ENCODE measurements around the gene PEX16.

The PEX16 gene

GRCh38 chr11:45885274-45885920, 32.3 kb downstream of the PEX16 start, which contains the start of gene MAPK8IP1:
TSS of gene MAPK8IP1 (plus strand) at chr11:45885651. CDS start at chr11:45885821, 170 bp downstream.
- no peaks in the 10 kb centered on the region for H3K9me3 ChIP-seq (ENCODE audit: control extremely low read depth in 1 of 5, control insufficient read depth in 4 of 5, insufficient read depth in 2 of 5, low read depth in 1 of 5, low read length in 4 of 5)
- peaks cover 0 to 40% (median 8%) of the 10 kb centered on the region in 5 experiments for H3K27me3 ChIP-seq (replicated peaks in 2 of 5; ENCODE audit: control insufficient read depth in 4 of 5, insufficient read depth in 5 of 5, low read length in 4 of 5)
- WGBS (ENCODE audit: insufficient coverage) = 1% methylated on average over 65 of the region's 73 CpGs
- H3K4me3 ChIP-seq (ENCODE audit: control insufficient read depth in 1 of 7, extremely low read depth in 1 of 7, insufficient read depth in 4 of 7, low read depth in 2 of 7, low read length in 6 of 7) = peak within 1 kb of the TSS; percentile 46 to 71 (median 56)
- H3K4me1 ChIP-seq (ENCODE audit: control extremely low read depth in 1 of 4, control insufficient read depth in 4 of 4, insufficient read depth in 4 of 4, low read length in 3 of 4) = peaks cover 3 to 13% (median 9%) of the 10 kb centered on the region in 4 experiments
- DNase-seq = peak; percentile 22 to 59 (median 51)
- peaks cover 5 to 24% (median 13%) of the 10 kb centered on the region in 4 experiments for H3K36me3 ChIP-seq (ENCODE audit: control insufficient read depth in 4 of 4, insufficient read depth in 4 of 4, low read length in 3 of 4)
- H3K27ac ChIP-seq (ENCODE audit: insufficient read depth in 1 of 2, low read depth in 1 of 2, low read length in 2 of 2, poor library complexity in 1 of 2, severe bottlenecking in 2 of 2) = no peak within 1 kb of the TSS
- ChIA-PET POLR2A (no interaction called here), CTCF (interaction anchor here (1.2 kb wide), 1 partner anchor 10 kb away, joined by 3 read pairs; no protein-coding TSS in a partner anchor)

- DNase-seq = no peak
- CTCF ChIA-PET = interaction anchor here (1.2 to 2.5 kb wide), 3 partner anchors 9 to 81 kb away, joined by 3 to 11 read pairs (median 3); no protein-coding TSS in a partner anchor
- peaks cover 0 to 35% (median 8%) of the 10 kb centered on the region in 5 experiments for H3K27me3 ChIP-seq (replicated peaks in 2 of 5; ENCODE audit: control insufficient read depth in 4 of 5, insufficient read depth in 5 of 5, low read length in 4 of 5)
- peaks cover 5 to 29% (median 15%) of the 10 kb centered on the region in 4 experiments for H3K36me3 ChIP-seq (ENCODE audit: control insufficient read depth in 4 of 4, insufficient read depth in 4 of 4, low read length in 3 of 4)
- peak overlapping the region in 3 of 7 experiments; percentile 28 to 71 (median 58) for H3K4me3 ChIP-seq (ENCODE audit: control insufficient read depth in 1 of 7, extremely low read depth in 1 of 7, insufficient read depth in 4 of 7, low read depth in 2 of 7, low read length in 6 of 7)
- POLR2A ChIA-PET = no interaction called here
- WGBS (ENCODE audit: insufficient coverage) = 98% methylated on average over 6 of the region's 10 CpGs
- H3K4me1 ChIP-seq (ENCODE audit: control extremely low read depth in 1 of 4, control insufficient read depth in 4 of 4, insufficient read depth in 4 of 4, low read length in 3 of 4) = peaks cover 3 to 13% (median 9%) of the 10 kb centered on the region in 4 experiments
- H3K9me3 ChIP-seq (ENCODE audit: control extremely low read depth in 1 of 5, control insufficient read depth in 4 of 5, insufficient read depth in 2 of 5, low read depth in 1 of 5, low read length in 4 of 5) = no peaks in the 10 kb centered on the region
- no peak overlapping the region for H3K27ac ChIP-seq (ENCODE audit: insufficient read depth in 1 of 2, low read depth in 1 of 2, low read length in 2 of 2, poor library complexity in 1 of 2, severe bottlenecking in 2 of 2)
Measured at GRCh38 chr11:45884596-45885185, 33.0 kb downstream of the PEX16 start.

GRCh38 chr11:45881708-45882368, 35.8 kb downstream of the PEX16 start:
- peaks cover 0 to 25% (median 4%) of the 10 kb centered on the region in 5 experiments for H3K27me3 ChIP-seq (replicated peaks in 2 of 5; ENCODE audit: control insufficient read depth in 4 of 5, insufficient read depth in 5 of 5, low read length in 4 of 5)
- ChIA-PET CTCF (interaction anchor here (0.6 to 2.0 kb wide), 4 partner anchors 10 to 83 kb away, joined by 3 to 11 read pairs (median 4); partner anchors contain the start of gene CRY2), POLR2A (no interaction called here)
- 92% methylated on average over 4 of the region's 6 CpGs for WGBS (ENCODE audit: insufficient coverage)
- H3K27ac ChIP-seq (ENCODE audit: insufficient read depth in 1 of 2, low read depth in 1 of 2, low read length in 2 of 2, poor library complexity in 1 of 2, severe bottlenecking in 2 of 2) = no peak overlapping the region
- peaks cover 3 to 13% (median 9%) of the 10 kb centered on the region in 4 experiments for H3K4me1 ChIP-seq (ENCODE audit: control extremely low read depth in 1 of 4, control insufficient read depth in 4 of 4, insufficient read depth in 4 of 4, low read length in 3 of 4)
- H3K36me3 ChIP-seq (ENCODE audit: control insufficient read depth in 4 of 4, insufficient read depth in 4 of 4, low read length in 3 of 4) = peaks cover 11 to 47% (median 26%) of the 10 kb centered on the region in 4 experiments
- H3K9me3 ChIP-seq (ENCODE audit: control extremely low read depth in 1 of 5, control insufficient read depth in 4 of 5, insufficient read depth in 2 of 5, low read depth in 1 of 5, low read length in 4 of 5) = no peaks in the 10 kb centered on the region
- DNase-seq = no peak
- no peak overlapping the region for H3K4me3 ChIP-seq (ENCODE audit: control insufficient read depth in 1 of 7, extremely low read depth in 1 of 7, insufficient read depth in 4 of 7, low read depth in 2 of 7, low read length in 6 of 7)

GRCh38 chr11:45880772-45881570, 36.7 kb downstream of the PEX16 start:
- WGBS (ENCODE audit: insufficient coverage) = 93% methylated on average over 14 of the region's 15 CpGs
- ChIA-PET POLR2A (no interaction called here), CTCF (interaction anchor here (1.2 to 2.0 kb wide), 3 partner anchors 9 to 84 kb away, joined by 3 to 11 read pairs (median 4); partner anchors contain the start of gene CRY2)
- no peak for DNase-seq
- no peak overlapping the region for H3K27ac ChIP-seq (ENCODE audit: insufficient read depth in 1 of 2, low read depth in 1 of 2, low read length in 2 of 2, poor library complexity in 1 of 2, severe bottlenecking in 2 of 2)
- H3K27me3 ChIP-seq (replicated peaks in 2 of 5; ENCODE audit: control insufficient read depth in 4 of 5, insufficient read depth in 5 of 5, low read length in 4 of 5) = peaks cover 0 to 16% (median 1%) of the 10 kb centered on the region in 5 experiments
- no peak overlapping the region for H3K4me3 ChIP-seq (ENCODE audit: control insufficient read depth in 1 of 7, extremely low read depth in 1 of 7, insufficient read depth in 4 of 7, low read depth in 2 of 7, low read length in 6 of 7)
- H3K9me3 ChIP-seq (ENCODE audit: control extremely low read depth in 1 of 5, control insufficient read depth in 4 of 5, insufficient read depth in 2 of 5, low read depth in 1 of 5, low read length in 4 of 5) = no peaks in the 10 kb centered on the region
- peaks cover 3 to 11% (median 7%) of the 10 kb centered on the region in 4 experiments for H3K4me1 ChIP-seq (ENCODE audit: control extremely low read depth in 1 of 4, control insufficient read depth in 4 of 4, insufficient read depth in 4 of 4, low read length in 3 of 4)
- H3K36me3 ChIP-seq (ENCODE audit: control insufficient read depth in 4 of 4, insufficient read depth in 4 of 4, low read length in 3 of 4) = peaks cover 11 to 55% (median 31%) of the 10 kb centered on the region in 4 experiments

- peaks cover 11 to 63% (median 37%) of the 10 kb centered on the region in 4 experiments for H3K36me3 ChIP-seq (ENCODE audit: control insufficient read depth in 4 of 4, insufficient read depth in 4 of 4, low read length in 3 of 4)
- POLR2A ChIA-PET = no interaction called here
- H3K27ac ChIP-seq (ENCODE audit: insufficient read depth in 1 of 2, low read depth in 1 of 2, low read length in 2 of 2, poor library complexity in 1 of 2, severe bottlenecking in 2 of 2) = no peak overlapping the region
- 97% methylated on average over 7 of the region's 7 CpGs for WGBS (ENCODE audit: insufficient coverage)
- H3K9me3 ChIP-seq (ENCODE audit: control extremely low read depth in 1 of 5, control insufficient read depth in 4 of 5, insufficient read depth in 2 of 5, low read depth in 1 of 5, low read length in 4 of 5) = no peaks in the 10 kb centered on the region
- H3K4me1 ChIP-seq (ENCODE audit: control extremely low read depth in 1 of 4, control insufficient read depth in 4 of 4, insufficient read depth in 4 of 4, low read length in 3 of 4) = peaks cover under 1 to 3% (median 2%) of the 10 kb centered on the region in 4 experiments
- H3K4me3 ChIP-seq (ENCODE audit: control insufficient read depth in 1 of 7, extremely low read depth in 1 of 7, insufficient read depth in 4 of 7, low read depth in 2 of 7, low read length in 6 of 7) = no peak overlapping the region
- no peak for DNase-seq
- CTCF ChIA-PET = interaction anchor here (0.7 to 2.0 kb wide), 2 partner anchors 8 to 79 kb away, joined by 3 to 11 read pairs; no protein-coding TSS in a partner anchor
- H3K27me3 ChIP-seq (replicated peaks in 2 of 5; ENCODE audit: control insufficient read depth in 4 of 5, insufficient read depth in 5 of 5, low read length in 4 of 5) = peaks cover 0 to 9% (median 0%) of the 10 kb centered on the region in 5 experiments
Measured at GRCh38 chr11:45879803-45880686, 37.6 kb downstream of the PEX16 start.

- no peak for DNase-seq
- Histone ChIP-seq H3K4me1 (ENCODE audit: control extremely low read depth in 1 of 4, control insufficient read depth in 4 of 4, insufficient read depth in 4 of 4, low read length in 3 of 4) (no peaks in the 10 kb centered on the region), H3K9me3 (ENCODE audit: control extremely low read depth in 1 of 5, control insufficient read depth in 4 of 5, insufficient read depth in 2 of 5, low read depth in 1 of 5, low read length in 4 of 5) (no peaks in the 10 kb centered on the region), H3K27ac (ENCODE audit: insufficient read depth in 1 of 2, low read depth in 1 of 2, low read length in 2 of 2, poor library complexity in 1 of 2, severe bottlenecking in 2 of 2) (no peak overlapping the region), H3K27me3 (replicated peaks in 2 of 5; ENCODE audit: control insufficient read depth in 4 of 5, insufficient read depth in 5 of 5, low read length in 4 of 5) (no peaks in the 10 kb centered on the region), H3K4me3 (ENCODE audit: control insufficient read depth in 1 of 7, extremely low read depth in 1 of 7, insufficient read depth in 4 of 7, low read depth in 2 of 7, low read length in 6 of 7) (no peak overlapping the region), H3K36me3 (ENCODE audit: control insufficient read depth in 4 of 4, insufficient read depth in 4 of 4, low read length in 3 of 4) (peaks cover 11 to 71% (median 47%) of the 10 kb centered on the region in 4 experiments)
- 100% methylated on average over 3 of the region's 3 CpGs for WGBS (ENCODE audit: insufficient coverage)
- ChIA-PET POLR2A (no interaction called here), CTCF (no interaction called here)
Measured at GRCh38 chr11:45877845-45878244, 39.8 kb downstream of the PEX16 start.

All from common myeloid progenitor, CD34-positive (primary cell).